Measurements from ENCODE around the gene ZDHHC9. TPM values are rescaled to one million over a fixed set of nuclear protein-coding genes. Genes with fewer than 3 reads are reported as not detected.

Gene ZDHHC9
- total and polyA plus RNA-seq, 9 of the 15 experiments (the other 6 are each of a cell fraction or from before 2014, with no cell fraction given), result 6.8 to 22.4 (median 9.1) TPM

GRCh38 chrX:129787336-129788055, 56.2 kb downstream of the ZDHHC9 start:
- Histone ChIP-seq H3K27me3 (ENCODE audit: control insufficient read depth in 2 of 2, insufficient read depth in 2 of 2, low read length in 2 of 2) (no peaks in the 10 kb centered on the region), H3K9me1 (ENCODE audit: control insufficient read depth, insufficient read depth, low read length) (no peaks in the 10 kb centered on the region), H3K79me2 (ENCODE audit: control insufficient read depth, insufficient read depth, low read length) (no peaks in the 10 kb centered on the region), H4K20me1 (replicated peaks; ENCODE audit: control insufficient read depth, insufficient read depth, low read length) (no peaks in the 10 kb centered on the region), H3K4me1 (replicated peaks in 1 of 2; ENCODE audit: control insufficient read depth in 2 of 2, insufficient read depth in 2 of 2, low read length in 2 of 2) (peaks cover 13 to 15% of the 10 kb centered on the region in 2 experiments; a peak in 4 of 5 replicates), H3K4me3 (no peak overlapping the region), H3K9ac (ENCODE audit: insufficient read depth in 1 of 2, low read depth in 2 of 2, low read length in 2 of 2) (no peak overlapping the region), H3K9me3 (replicated peaks; ENCODE audit: control insufficient read depth, insufficient read depth, low read depth, low read length) (no peaks in the 10 kb centered on the region), H3K36me3 (ENCODE audit: control insufficient read depth, insufficient read depth, low read length) (no peaks in the 10 kb centered on the region), H2AFZ (ENCODE audit: low read depth, low read length) (no peak overlapping the region), H3K27ac (ENCODE audit: extremely low read depth, low read depth, low read length) (no peak overlapping the region), H3K4me2 (ENCODE audit: insufficient read depth, low read length) (no peak overlapping the region)
- ATAC-seq (no peak), DNase-seq (ENCODE audit: extremely low read depth in 1 of 4, low spot score in 3 of 4) (no peak), FAIRE-seq (no peak)
- intact Hi-C loops (cut with micrococcal nuclease) (no loop called here), in situ Hi-C loops (cut with MboI) (no loop called here)
- POLR2A ChIA-PET, result interaction anchor here (0.6 kb wide), 1 partner anchor 13 kb away, joined by 3 read pairs; no protein-coding TSS in a partner anchor
- WGBS (ENCODE audit: insufficient coverage, low coverage, missing lambda C conversion rate), result 62% methylated on average over 11 of the region's 11 CpGs
- BruUV-seq (replicated peaks), result no TSS peak
- TF ChIP-seq FOXK1 (CRISPR knock-in tag; IDR thresholded peaks at IDR 0.05; ENCODE audit: borderline replicate concordance) (no peak), XRCC5 (IDR thresholded peaks at IDR 0.05; ENCODE audit: low read depth, low read length) (no peak), ZNF592 (IDR thresholded peaks at IDR 0.05) (no peak), NFATC3 (IDR thresholded peaks at IDR 0.05) (no peak), CREB1 (IDR thresholded peaks at IDR 0.05) (no peak), CREB1 (CRISPR knock-in tag; IDR thresholded peaks at IDR 0.05) (no peak), ZNF12 (CRISPR knock-in tag; IDR thresholded peaks at IDR 0.05) (no peak), TBL1XR1 (IDR thresholded peaks at IDR 0.05; ENCODE audit: low read length in 2 of 2) (no peak), TOE1 (IDR thresholded peaks at IDR 0.05; ENCODE audit: borderline replicate concordance) (no peak), TOE1 (CRISPR knock-in tag; IDR thresholded peaks at IDR 0.05; ENCODE audit: borderline replicate concordance, low read depth) (no peak), FOXA3 (CRISPR knock-in tag; conservative IDR thresholded peaks at IDR 0.05 in 1 of 2, IDR thresholded peaks at IDR 0.05 in 1 of 2) (no peak), ZNF41 (CRISPR knock-in tag; conservative IDR thresholded peaks at IDR 0.05) (no peak), ZEB2 (IDR thresholded peaks at IDR 0.05) (no peak)
- CTCF ChIA-PET (ENCODE audit: low intra/inter-chr PET ratio), result no interaction called here

Measured in K562 (cell line).